Medulla oblongata (tissue), 1 donor: ENCODE results near the gene FGF4.
"Not testable (repeated sequence)": the region's sequence is repeated elsewhere in the genome, so short reads cannot be mapped to it uniquely, and the experiment has no call there.

Experiments
- DNase-seq: peaks from one replicate; pipeline ENCODE4 v3.0.0-alpha.2; 2015; ENCODE audit errors: extremely low spot score

Gene FGF4

DNA sequence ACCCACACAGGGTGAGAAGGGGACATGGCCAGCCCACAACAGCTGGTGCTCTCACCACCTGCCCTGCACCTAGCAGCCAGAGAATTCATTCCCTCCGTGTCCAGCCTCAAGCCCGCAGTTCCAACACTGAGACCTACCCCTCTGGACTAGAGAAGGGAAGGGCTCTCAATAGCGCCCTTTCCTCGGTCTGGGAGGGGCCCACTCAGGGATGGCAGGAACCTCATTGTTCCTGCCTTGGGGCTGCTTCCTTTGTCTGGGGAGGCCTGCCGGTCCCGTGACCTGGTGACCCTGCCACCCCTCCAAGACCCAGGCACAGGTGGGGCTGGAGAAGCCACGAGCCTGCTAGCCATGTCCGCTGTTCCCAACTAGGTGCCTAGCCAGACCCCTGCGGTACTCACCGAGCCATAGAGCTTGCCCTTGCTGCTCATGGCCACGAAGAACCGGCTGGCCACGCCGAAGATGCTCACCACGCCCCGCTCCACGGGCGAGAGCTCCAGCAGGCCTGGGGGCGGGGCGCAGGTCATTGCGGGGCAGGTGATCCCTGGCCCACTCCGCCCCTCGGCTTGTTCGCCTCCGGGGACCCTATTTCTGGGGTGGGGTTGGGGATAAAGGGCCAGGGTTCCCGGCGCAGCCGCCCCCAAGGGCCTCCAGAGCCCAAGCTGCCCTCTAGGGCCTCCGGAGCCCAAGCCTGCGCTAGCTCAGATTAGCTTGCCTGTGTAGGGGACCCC lies 1.4 kb downstream of the FGF4 start:
- DNase-seq: no peak

DNA sequence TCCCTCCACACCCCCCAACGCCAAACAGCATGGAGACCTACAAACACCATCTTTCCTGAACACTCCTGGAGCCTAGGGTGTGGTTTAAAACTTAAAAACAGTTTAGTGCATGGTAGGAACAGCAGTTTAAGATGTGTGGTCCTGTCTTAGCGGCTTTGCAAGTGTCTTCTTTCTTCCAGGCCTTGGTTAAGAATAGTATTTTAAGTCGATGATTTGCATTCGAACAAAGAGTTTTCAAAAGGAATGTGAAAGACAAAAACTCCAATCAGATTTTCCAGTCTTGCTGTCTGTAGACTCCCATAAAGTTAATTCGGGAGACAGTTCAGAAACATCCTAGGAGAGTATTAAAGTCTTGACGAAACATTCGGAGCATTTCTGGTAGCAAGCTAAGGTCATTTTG lies 3.7 kb downstream of the FGF4 start:
- no peak for DNase-seq

DNA sequence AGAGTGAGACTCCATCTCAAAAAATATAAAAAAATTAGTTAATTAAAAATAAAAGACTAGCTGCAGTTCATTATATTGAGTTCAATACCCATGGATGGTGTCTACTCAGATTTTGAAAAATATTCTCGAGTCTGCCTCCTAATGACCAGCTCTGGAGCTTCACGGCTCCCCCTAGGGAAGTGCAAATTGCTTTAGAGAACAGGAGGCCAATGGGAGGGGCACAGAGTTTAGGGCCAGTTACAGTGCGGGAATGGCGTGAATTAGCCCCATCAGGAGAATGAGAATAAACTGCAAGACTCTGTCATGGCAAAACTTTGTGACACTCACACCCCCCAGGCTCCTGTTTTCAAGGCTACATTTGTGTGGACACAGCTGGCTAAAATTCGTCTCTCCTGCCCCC lies 4.6 kb downstream of the FGF4 start:
- no peak for DNase-seq

DNA sequence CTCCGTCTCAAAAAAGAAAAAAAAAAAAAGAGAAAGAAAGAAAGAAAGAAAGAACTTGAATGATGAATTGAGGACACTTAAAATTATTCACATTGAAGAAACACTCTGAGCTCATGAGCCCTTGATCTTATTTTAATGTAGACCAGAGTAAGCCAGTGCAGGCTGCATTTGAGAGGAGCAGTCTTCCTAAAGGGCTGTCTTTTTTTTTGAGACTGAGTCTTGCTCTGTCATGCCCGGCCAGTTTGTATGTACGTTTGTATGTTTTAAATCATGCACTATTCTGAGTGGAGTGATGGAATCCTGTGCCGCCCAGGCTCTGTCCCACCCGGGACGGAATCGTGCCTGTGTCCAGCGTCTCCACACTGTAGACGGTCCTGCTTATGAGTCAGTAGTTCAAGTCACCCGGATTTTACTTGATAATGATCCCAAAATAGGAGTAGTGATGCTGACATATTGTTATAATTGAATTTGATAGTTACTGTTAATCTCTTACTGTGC lies 9.6 kb downstream of the FGF4 start:
- no peak for DNase-seq

DNA sequence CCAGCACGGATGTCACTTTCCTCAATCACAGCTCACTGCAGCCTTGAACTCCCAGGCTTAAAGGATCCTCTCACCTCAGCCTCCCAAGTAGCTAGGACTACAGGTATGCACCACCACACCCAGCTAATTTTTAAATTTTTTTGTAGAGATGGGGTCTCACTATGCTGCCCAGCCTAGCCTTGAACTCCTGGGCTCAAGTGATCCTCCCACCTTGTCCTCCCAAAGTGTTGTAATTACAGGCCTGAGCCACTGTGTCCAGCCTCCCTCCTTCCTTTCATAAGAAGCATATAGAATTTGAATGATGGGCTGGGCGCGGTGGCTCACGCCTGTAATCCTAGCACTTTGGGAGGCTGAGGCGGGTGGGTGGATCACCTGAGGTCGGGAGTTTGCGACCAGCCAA lies 10.2 kb downstream of the FGF4 start:
- not testable (repeated sequence) for DNase-seq

DNA sequence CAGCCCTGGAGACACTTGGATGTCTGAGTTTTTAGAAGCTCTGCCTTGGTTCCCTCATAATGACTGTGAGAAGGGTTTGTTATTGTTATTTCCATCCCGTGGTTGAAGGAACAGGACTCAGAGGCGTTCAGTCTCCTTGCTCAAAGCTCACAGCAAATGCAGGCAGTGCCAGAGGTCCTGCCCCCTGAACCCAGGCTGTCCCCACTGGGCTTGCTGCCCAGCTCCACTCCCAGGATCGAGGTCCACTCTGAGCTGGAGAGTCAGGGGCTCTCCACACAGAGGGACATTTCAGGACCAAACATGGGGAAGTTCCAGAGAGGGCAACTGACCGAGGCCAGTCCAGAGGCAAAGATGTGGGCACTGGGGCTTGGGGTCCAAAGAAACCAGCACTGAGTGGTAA lies 14.8 kb downstream of the FGF4 start:
- no peak for DNase-seq

DNA sequence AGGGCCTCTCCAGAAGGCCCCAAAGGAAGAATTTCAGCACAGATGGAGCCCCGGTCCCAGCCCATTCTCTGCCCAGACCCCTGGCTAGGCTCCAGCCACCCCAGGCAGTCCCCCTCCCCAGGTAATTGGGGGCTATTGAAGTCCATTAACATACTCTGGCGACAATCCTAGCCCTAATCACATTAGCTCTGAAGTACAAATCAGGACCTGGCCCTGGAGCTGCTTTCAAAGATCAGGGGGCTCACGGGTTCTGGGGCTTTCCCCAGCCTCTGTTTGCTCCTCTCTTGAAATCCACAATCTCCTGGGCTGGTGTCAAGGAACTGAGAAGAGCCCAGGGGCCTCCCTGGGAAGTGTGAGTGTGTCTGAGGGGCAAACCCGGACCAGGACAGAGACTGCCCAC lies 22.3 kb downstream of the FGF4 start:
- DNase-seq: no peak

DNA sequence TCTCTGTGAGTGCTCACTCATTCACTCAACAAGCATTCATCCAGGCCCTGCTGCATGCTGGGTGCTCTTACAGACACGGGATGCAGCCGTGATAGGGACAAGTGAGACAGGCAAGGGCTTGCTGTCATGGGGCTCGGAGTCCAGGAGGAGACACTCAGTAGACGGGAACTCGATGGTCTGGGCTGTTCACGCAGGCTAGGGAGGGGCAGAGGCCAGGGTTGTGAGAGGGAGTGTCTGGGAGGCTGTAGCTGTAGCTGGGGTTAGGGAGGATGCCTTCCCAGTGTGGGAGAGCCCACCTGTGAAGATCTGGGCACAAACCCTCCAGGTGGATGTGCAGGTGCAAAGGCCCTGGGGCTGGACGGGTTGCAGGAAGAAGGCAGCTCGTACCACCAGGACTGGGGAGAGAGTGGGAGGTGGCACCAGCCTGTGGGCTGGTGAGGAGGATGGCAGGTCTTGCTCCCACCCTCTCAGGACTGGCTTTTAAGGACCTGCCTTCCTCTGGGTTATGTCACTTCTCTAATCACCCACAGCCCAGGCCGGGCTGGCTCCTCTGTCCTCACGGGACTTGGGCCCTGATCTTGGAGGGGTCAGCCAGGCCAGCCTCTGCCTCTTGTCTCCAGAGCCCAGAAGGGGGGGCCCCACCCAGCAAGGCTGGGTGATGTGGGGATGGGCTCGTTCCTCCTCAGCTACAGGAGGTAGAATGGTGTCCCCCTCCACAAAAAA lies 24.1 kb downstream of the FGF4 start:
- no peak for DNase-seq

DNA sequence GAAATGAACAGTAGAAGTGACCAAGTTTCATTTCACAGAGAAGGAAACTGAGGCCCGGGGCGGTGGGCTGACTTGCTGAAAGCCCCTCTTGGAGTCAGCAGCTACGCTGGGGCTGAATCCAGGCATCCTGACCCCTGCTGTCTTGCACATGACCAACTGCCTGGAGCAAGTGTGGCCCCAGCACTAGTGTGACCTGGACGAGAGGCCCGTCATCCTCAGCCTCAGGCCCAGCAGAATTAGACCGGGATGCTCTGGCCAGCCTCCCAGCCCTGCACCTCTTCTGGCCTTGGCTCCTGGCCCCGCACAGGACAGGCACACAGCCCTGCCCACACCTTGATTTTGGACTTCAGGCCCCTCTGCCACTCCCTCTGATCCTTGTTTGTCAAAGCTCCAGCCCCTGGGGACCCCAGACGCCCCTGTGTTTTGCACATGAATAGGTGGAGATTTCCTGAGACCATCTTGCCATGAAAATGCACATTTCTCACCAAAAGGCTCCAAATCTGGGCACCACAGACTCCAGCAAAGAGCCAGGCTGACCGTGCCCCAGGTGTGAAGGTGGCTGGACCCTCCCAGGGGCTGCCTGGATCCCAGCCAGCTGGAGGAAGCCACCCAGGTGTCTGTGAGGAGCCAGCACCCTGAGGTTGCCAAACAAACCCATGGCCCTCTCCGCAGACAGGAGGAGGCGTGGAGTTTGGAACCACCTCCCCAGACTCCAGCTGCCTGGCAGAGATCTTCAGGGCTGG lies 24.9 kb downstream of the FGF4 start:
- DNase-seq: no peak

DNA sequence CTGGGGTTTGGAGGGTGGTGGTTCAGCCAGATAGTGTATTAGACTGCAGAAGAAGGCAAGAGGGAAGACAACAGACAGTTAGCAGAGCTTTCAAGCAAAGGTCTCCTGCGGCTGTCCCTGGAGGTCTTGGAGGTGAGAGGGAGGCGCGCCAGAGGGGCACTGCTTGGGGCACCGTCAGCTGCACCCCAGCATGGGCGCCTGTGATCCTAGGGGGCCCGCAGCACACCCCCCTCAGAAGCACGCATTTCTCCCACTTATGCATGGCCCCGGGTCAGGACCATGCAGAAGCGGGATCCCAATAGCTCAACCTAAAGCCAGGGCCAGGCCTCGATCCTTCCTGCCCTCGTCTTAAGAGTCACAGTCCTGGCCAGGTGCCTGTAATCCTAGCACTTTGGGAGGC lies 26.5 kb downstream of the FGF4 start:
- DNase-seq: no peak

DNA sequence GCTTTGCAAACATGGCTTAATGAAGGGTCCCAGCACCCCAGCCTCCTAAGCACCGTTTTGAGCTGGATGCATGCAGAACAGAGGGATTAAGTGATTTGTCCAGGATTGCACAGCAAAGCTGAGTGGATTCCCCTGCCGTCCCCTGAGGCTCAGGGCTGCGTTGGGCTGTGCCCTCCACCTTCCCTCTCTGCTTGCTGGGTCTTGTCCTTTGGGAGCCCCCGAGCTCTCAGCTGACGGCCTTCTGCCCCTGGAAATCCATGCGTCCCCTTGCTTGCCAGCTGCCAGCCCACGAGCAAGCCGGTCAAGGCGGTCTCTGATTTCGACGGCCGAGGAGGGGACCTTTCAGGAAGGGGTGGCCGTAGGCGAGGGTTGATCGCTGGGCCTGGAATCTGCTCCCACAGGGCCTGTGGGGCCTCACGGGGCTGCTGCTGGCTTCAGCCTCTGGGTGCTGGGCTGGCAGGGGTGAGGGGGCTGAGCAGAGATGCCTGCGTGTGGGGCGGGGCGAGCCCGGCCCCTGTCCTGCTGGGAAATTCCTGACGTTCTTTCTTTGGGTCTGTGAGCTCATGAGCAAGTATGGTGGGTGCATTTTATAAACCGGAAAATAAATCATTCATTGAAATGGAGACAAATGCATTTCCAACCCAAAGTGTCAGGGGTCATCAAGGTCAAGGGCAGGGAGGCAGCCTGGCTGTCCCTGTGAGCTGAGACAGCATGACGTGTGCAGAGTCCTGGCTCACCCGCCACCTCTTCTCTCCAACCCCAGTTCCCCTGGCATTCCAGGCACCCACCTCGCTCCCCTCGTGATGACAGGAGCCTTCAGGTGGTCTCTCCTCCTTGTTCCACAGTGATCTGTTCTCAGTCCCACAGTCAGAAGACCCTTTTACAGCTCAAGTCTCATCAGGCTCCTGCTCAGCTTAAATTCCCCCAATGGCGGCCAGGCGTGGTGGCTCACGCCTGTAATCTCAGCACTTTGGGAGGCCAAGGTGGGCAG lies 28.1 kb downstream of the FGF4 start:
- DNase-seq: no peak

DNA sequence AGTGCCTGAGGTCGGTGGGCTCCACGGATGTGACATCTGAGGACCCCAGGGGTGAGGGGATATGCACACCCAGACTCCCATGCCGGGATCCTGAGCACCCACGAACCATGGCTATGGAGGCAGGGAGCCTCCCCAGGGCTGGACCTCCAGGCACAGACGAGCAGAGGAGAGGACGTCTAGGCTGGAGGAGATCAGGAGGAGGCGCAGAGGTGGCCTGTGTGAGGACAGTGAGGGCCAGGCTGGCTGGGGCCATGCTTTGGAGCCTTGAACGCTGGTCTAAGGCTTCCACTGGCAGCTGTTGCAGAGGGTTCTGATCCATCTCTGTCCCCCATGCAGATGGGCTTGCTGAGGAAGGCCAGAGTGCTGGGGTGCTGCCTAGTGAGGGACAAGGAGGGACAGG lies 29.0 kb downstream of the FGF4 start:
- DNase-seq: no peak

DNA sequence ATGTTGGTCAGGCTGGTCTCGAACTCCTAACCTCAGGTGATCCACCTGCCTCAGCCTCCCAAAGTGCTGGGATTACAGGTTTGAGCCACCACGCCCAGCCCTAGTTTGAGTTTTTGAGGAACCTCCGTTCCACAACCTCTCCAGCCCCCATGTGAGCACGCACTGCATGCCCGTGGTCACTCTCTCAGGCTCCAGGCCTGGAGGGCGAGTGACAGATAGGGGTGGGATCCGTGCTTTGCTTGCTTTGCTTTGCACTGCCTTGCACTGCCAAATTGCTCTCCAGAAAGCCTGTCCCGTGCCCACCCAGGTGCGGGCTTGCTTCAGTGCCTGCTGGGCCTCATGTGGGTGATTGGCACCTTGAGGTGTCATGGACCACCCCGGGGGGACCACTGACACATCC lies 29.9 kb downstream of the FGF4 start:
- DNase-seq: no peak

DNA sequence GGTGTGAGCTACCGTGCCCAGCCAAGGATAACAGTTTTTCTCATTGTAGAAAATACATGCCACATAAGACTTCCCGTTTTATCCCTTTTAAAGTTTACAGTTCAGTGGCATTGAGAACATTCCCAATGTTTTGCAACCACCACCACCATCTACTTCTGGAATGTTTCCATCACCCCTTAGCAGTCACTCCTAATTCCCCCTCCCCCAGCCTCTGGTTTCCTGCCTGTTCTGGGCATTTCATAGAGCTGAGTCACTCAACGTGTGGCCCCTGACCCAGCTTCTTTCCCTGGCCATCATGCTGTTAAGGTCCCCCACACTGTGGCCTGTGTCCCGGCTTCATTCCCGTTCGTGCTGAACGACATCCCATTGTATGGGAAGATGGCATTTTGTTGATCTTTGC lies 30.7 kb downstream of the FGF4 start:
- no peak for DNase-seq

DNA sequence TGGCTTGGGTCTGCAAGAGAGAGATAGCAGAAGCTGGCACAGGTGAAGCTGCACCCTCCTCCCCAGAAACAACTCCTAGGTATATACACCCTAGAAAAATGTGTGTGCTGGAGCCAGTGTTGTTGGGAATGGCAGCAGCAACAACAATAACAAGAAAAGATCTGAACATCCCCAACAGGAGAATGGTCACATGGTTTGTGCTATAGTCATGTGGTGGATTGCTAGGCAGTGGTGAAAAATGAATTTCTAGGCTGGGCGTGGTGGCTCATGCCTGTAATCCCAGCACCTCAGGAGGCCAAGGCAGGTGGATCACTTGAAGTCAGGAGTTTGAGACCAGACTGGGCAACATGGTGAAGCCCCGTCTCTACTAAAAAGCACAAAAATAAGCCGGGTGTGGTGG lies 40.3 kb downstream of the FGF4 start:
- DNase-seq: no peak

DNA sequence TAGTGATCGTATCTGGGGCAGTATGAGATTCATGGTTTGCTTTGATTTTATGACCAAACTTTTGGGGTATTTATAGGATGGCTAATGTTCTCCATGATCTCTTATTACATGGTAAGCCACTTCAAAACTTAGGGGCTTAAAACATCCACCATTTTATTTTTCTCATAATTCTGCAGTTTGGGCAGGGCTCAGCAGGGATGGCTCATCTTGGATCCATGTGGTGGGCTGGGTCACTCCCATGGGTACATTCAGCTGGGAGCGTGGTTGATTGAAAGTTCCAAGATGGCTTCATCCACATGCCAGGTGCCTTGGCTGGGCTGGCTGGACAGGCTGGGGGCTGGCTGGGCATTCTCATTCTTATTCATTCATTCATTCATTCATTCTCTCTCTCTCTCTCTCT lies 40.8 kb downstream of the FGF4 start:
- no peak for DNase-seq

DNA sequence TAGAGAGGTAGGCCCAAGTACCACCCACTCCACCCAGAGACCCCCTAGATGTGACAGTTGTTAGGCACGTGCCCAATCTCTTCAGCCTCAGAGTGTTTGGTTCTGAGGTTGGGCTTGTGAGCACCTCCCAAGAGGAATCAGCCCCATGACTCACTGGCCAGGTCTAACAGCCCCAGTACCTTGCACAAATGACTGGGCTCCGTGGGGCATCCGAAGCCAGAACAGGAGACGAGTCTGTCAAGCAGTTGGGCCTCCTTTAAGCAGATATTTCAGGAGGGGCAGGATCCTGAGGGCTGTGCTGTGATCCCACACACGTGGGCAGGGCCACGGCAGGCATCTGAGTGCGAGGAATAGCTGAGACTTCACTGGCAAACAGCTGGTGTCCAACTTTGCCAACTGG lies 42.2 kb downstream of the FGF4 start:
- no peak for DNase-seq

DNA sequence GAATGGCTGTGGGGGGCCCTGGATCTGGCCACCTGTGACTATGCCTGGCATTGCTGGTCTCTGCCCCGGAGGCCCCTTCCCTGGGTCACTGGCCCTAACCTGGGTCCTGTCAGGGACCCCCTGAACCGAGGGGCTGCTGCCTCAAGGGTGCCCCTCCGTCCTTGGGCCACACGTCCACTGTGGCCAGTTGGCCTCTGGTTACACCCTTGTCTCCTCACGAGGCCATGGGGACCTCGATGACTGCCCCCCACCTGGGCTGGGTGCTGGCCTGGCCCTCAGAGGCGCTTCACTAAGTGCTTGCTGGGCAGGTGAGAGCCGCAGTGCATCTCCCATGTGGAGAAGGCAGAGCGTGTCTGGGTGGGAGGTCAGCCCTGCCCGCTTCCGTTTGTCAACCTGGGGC lies 44.0 kb downstream of the FGF4 start:
- DNase-seq: no peak

DNA sequence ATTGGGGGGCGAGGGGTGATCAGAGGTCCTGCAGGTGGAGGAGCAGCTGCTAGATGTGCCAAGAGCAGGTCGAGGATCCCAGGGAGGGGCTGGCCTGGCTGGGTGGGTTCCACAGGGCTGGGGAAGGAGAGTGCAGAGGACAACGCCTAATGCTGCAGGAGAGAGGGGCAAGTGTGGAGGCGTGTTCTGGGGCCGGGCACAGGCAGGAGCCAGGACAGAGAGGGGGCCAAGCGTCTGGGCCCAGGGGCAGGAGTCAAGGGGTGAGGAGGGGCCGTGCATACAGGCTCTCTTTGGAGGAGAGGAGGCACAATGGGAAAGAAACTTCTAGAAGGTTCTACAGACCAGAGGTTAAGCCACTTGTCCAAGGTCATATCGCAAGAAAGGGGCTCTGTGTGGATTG lies 44.6 kb downstream of the FGF4 start:
- DNase-seq: no peak

DNA sequence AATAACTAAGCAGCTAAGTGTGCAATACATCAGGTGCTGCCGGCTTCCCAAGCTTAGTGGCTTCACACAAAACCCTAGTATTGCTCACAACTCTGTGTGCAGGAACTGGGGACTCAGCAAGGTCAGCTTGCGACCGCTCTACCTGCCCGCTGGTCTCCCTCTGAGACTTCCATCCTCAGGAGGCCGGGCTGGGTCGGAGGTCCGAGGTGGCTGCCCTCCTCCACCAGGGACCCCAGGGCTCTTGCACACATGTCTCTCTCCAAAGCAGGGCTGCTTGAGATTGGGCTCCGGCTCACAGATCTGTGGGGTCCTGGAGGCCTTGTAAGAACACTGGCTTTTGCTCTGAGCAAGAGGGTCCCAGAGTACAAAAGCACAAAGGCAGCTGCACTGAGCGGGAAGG lies 45.9 kb downstream of the FGF4 start:
- DNase-seq: no peak

DNA sequence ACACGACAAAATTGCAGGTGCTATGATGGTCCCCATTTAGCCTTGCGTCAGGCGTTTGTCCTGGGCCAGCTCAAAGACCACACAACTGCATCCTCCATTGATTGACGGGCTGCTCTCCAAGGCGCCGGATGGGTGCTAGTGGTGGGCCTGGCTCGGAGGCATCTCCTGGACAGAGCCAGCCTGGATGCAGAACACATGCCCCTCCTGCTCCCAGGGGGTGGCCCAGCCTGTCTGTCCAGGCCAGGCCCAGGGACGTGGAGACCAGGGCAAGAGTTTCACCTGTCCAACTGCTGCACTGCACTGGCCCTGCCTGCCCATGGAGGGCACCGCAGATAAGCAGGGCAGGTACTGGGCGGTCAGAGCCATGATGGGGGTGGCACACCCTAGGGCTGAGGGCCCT lies 47.9 kb downstream of the FGF4 start:
- no peak for DNase-seq

DNA sequence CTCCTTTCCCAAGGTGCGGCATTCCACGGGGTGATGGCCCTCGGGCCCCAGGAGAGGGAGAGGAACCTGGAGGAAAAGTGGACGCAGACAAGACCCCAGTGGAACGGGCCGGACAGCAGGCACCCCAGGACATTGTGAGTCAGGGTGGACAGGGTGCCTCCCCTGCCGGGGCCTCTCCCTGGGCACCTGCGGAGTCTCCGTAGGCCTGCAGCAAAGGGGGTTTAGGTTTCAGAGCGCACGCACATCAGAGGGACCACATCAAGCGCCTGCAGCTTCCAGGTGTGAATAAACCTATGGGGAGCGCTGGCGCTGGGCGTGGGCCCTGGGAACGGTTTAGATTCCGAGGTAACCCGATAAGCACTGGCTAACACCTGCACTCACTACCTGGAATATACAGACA lies 48.7 kb downstream of the FGF4 start:
- DNase-seq: no peak
